Neural cell (in vitro differentiated cells): ENCODE data around the gene LRMDA. TPM values are rescaled to one million over a fixed set of nuclear protein-coding genes. Genes with fewer than 3 reads are reported as not detected.

ENCODE experiments used
- H2AFZ ChIP-seq: fragments of 200-600, 300-800 bp; sonication (generic), shearing (Covaris generic); 2 replicates; pipeline ENCODE4 v1.6.0; 2014; ENCODE audit warnings: low read depth, mild to moderate bottlenecking, antibody characterized with exemption, low read length, moderate library complexity
- H3F3A ChIP-seq: fragments of 200-600 bp; shearing (Covaris generic); 2 replicates; pipeline ENCODE4 v1.6.1; 2016; ENCODE audit warnings: mild to moderate bottlenecking, moderate library complexity, mixed read lengths, antibody characterized with exemption, low read length; ENCODE audit not compliant: insufficient read depth, poor library complexity, severe bottlenecking
- H3K27ac ChIP-seq: fragments of 200-600, 300-800 bp; sonication (generic), shearing (Covaris generic); 2 replicates; pipeline ENCODE4 v1.5.1; 2014; ENCODE audit warnings: mild to moderate bottlenecking, low read length, moderate library complexity
- H3K27me3 ChIP-seq: fragments of 300-800, 200-600 bp; sonication (generic), shearing (Covaris generic); 2 replicates; pipeline ENCODE4 v1.6.0; 2014; ENCODE audit warnings: mild to moderate bottlenecking, low read depth, low read length, moderate library complexity; ENCODE audit not compliant: insufficient read depth
- H3K36me3 ChIP-seq: fragments of 300-800, 200-600 bp; sonication (generic), shearing (Covaris generic); 2 replicates; pipeline ENCODE4 v1.5.1; 2014; ENCODE audit warnings: mild to moderate bottlenecking, antibody characterized with exemption, low read length, moderate library complexity; ENCODE audit not compliant: insufficient read depth
- H3K4me2 ChIP-seq: fragments of 300-800, 200-600 bp; sonication (generic), shearing (Covaris generic); 2 replicates; pipeline ENCODE4 v1.6.0; 2014; ENCODE audit warnings: mild to moderate bottlenecking, low read length
- H3K4me3 ChIP-seq: fragments of 300-800, 200-600 bp; sonication (generic), shearing (Covaris generic); 2 replicates; pipeline ENCODE4 v1.5.1; 2014; ENCODE audit warnings: mild to moderate bottlenecking, low read length, moderate library complexity
- H3K79me2 ChIP-seq: fragments of 200-600 bp; shearing (Covaris generic); replicated peaks from 2 replicates; pipeline ENCODE4 v1.6.0; 2014; ENCODE audit warnings: mild to moderate bottlenecking, low read length, moderate library complexity; ENCODE audit not compliant: insufficient read depth
- H3K9ac ChIP-seq: fragments of 300-800, 200-600 bp; sonication (generic), shearing (Covaris generic); 2 replicates; pipeline ENCODE4 v1.6.1; 2016; ENCODE audit warnings: mild to moderate bottlenecking, low read length, mixed read lengths
- H3K9me2 ChIP-seq: fragments of 200-600 bp; shearing (Covaris generic); 2 replicates; pipeline ENCODE4 v1.6.1; 2016; ENCODE audit warnings: mild to moderate bottlenecking, low read length, mixed read lengths; ENCODE audit not compliant: insufficient read depth
- H3K9me3 ChIP-seq: fragments of 200-600, 300-800 bp; sonication (generic), shearing (Covaris generic); 2 replicates; pipeline ENCODE4 v1.6.1; 2016; ENCODE audit warnings: mild to moderate bottlenecking, mixed run types, low read length, moderate library complexity, mixed read lengths
- H4K20me1 ChIP-seq: fragments of 200-600 bp; shearing (Covaris generic); 2 replicates; pipeline ENCODE4 v1.6.1; 2016; ENCODE audit warnings: mild to moderate bottlenecking, mixed run types; ENCODE audit not compliant: insufficient read depth
- EZH2 ChIP-seq: fragments of 200-600, 300-800 bp; shearing (Covaris generic), sonication (generic); IDR thresholded peaks from 2 replicates; pipeline ENCODE4 v1.6.1; 2014; ENCODE audit warnings: antibody characterized with exemption, low read length, borderline replicate concordance, mild to moderate bottlenecking; ENCODE audit not compliant: insufficient read depth, poor library complexity, severe bottlenecking
- POLR2AphosphoS5 ChIP-seq: IDR thresholded peaks from 2 replicates; pipeline ENCODE4 v1.6.1; 2012
- RAD21 ChIP-seq: fragments of 450-650 bp; conservative IDR thresholded peaks from 2 replicates; pipeline ENCODE4 v1.6.1; 2014; ENCODE audit warnings: antibody characterized with exemption, mild to moderate bottlenecking, moderate library complexity
- SMC3 ChIP-seq: fragments of 450-650 bp; conservative IDR thresholded peaks from 2 replicates; pipeline ENCODE4 v1.6.1; 2014; ENCODE audit warnings: antibody characterized with exemption, mild to moderate bottlenecking, moderate library complexity; ENCODE audit not compliant: poor library complexity
- TAF1 ChIP-seq: IDR thresholded peaks from 2 replicates; pipeline ENCODE4 v1.6.1; 2012; ENCODE audit warnings: low read depth
- polyA plus RNA-seq: library from polyadenylated mRNA; depleted of rRNA; stranded (reverse); fragments of >200 nt; gene quantifications from 2 replicates; pipeline ENCODE4 v1.2.3, GENCODE V29; 2014
- TF ChIP-seq, protein P1 (sequence below): fragments of 450-650 bp; IDR thresholded peaks from 2 replicates; pipeline ENCODE4 v1.5.1; 2014; ENCODE audit warnings: antibody characterized with exemption, mild to moderate bottlenecking, moderate library complexity; ENCODE audit not compliant: poor library complexity, severe bottlenecking
- TF ChIP-seq, protein P2 (sequence below): IDR thresholded peaks from 2 replicates; pipeline ENCODE4 v1.6.1; 2012; ENCODE audit warnings: borderline replicate concordance

LRMDA gene
- polyA plus RNA-seq, 1 donor from 2014 or later, result 5.6 TPM

DNA sequence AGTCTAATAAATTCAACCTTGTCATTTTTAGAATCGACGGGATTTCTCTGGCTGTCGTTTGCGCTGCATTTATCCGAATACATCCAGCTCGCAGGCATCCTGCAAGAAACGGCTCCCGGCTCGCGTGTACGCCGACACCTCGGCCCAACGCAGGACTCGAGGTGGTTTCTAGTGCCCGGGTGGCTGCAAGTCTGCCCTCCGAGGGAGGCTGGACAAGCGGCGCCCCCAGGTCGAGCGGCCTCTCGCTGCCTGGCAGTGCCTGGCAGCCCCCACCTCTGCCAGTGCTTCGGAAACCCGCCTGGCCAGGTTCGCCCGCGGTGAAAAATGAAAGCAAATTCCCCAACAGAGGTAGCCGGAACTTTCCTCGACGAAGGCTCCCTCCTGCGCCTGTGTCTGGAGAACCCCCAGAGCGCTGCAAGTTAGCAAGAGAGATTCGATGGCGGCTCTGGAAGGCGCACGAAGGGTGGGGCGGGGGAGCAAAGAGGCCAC, 24.2 kb upstream of the LRMDA start:
- peak overlapping the region; percentile 94 for H3K4me3 ChIP-seq
- H3K9ac ChIP-seq, result peak overlapping the region; percentile 100
- peak overlapping the region; percentile 90 for H3K4me2 ChIP-seq
- no peaks in the 10 kb centered on the region for H4K20me1 ChIP-seq
- H3K36me3 ChIP-seq, result no peaks in the 10 kb centered on the region
- H3K9me3 ChIP-seq, result no peaks in the 10 kb centered on the region
- peak overlapping the region; percentile 99 for H3K27ac ChIP-seq
- H2AFZ ChIP-seq, result no peak overlapping the region
- H3K79me2 ChIP-seq, result peaks cover 62% of the 10 kb centered on the region
- no peak for TF ChIP-seq TAF1
- TF ChIP-seq POLR2AphosphoS5, result peak; percentile 45
- no peaks in the 10 kb centered on the region for H3K9me2 ChIP-seq
- H3F3A ChIP-seq, result peaks cover 5% of the 10 kb centered on the region
- H3K27me3 ChIP-seq, result peaks cover 68% of the 10 kb centered on the region

DNA sequence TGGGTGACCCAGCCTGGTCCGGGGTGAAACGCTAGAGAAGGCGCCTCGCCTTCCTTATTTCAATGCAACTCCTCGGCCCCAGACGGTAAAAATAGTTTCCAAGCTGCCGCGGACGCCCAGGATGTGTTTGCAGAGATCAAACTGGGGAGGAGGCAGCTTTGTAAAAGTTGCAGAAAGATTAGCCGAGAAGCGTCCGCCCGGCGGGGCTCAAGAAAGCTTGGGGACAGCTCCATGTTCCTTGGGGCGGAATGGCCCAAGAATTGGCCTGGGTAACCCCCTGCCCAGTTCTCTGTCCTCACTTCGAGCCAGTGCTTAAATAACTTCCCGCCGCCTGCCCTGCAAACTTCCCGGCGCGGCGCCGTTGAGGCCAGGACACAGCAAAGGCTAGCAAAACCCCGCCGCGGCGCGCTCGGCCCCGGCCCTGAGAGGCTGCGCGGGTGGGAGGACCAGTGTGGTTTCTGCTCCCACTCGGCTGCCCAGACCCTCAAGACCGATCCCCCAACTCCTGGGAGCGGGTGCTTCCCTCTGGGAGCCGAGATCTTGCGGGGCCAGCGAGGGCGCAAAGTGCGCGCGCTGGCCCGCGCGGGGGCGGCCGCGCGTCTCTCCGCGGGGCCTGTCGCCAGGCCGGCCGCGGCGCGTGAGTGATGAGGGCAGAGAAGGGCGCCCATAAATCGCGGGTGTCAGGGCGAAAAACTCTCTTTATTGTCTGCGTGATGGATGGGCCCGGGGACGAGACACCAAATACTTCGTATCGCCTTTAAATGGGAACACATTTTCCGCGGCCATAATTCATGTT, 23.5 kb upstream of the LRMDA start:
- H3K27ac ChIP-seq, result peak overlapping the region; percentile 99
- no peaks in the 10 kb centered on the region for H4K20me1 ChIP-seq
- no peaks in the 10 kb centered on the region for H3K36me3 ChIP-seq
- H2AFZ ChIP-seq, result no peak overlapping the region
- H3K79me2 ChIP-seq, result peaks cover 62% of the 10 kb centered on the region
- peak overlapping the region; percentile 94 for H3K4me3 ChIP-seq
- H3K9ac ChIP-seq, result peak overlapping the region; percentile 100
- peaks cover 68% of the 10 kb centered on the region for H3K27me3 ChIP-seq
- H3K9me2 ChIP-seq, result no peaks in the 10 kb centered on the region
- TF ChIP-seq SMC3 (peak; percentile 30), RAD21 (peak; percentile 40), POLR2AphosphoS5 (peak; percentile 30)
- TF ChIP-seq, protein P1, sequence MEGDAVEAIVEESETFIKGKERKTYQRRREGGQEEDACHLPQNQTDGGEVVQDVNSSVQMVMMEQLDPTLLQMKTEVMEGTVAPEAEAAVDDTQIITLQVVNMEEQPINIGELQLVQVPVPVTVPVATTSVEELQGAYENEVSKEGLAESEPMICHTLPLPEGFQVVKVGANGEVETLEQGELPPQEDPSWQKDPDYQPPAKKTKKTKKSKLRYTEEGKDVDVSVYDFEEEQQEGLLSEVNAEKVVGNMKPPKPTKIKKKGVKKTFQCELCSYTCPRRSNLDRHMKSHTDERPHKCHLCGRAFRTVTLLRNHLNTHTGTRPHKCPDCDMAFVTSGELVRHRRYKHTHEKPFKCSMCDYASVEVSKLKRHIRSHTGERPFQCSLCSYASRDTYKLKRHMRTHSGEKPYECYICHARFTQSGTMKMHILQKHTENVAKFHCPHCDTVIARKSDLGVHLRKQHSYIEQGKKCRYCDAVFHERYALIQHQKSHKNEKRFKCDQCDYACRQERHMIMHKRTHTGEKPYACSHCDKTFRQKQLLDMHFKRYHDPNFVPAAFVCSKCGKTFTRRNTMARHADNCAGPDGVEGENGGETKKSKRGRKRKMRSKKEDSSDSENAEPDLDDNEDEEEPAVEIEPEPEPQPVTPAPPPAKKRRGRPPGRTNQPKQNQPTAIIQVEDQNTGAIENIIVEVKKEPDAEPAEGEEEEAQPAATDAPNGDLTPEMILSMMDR, result peak; percentile 29
- TF ChIP-seq, protein P2, sequence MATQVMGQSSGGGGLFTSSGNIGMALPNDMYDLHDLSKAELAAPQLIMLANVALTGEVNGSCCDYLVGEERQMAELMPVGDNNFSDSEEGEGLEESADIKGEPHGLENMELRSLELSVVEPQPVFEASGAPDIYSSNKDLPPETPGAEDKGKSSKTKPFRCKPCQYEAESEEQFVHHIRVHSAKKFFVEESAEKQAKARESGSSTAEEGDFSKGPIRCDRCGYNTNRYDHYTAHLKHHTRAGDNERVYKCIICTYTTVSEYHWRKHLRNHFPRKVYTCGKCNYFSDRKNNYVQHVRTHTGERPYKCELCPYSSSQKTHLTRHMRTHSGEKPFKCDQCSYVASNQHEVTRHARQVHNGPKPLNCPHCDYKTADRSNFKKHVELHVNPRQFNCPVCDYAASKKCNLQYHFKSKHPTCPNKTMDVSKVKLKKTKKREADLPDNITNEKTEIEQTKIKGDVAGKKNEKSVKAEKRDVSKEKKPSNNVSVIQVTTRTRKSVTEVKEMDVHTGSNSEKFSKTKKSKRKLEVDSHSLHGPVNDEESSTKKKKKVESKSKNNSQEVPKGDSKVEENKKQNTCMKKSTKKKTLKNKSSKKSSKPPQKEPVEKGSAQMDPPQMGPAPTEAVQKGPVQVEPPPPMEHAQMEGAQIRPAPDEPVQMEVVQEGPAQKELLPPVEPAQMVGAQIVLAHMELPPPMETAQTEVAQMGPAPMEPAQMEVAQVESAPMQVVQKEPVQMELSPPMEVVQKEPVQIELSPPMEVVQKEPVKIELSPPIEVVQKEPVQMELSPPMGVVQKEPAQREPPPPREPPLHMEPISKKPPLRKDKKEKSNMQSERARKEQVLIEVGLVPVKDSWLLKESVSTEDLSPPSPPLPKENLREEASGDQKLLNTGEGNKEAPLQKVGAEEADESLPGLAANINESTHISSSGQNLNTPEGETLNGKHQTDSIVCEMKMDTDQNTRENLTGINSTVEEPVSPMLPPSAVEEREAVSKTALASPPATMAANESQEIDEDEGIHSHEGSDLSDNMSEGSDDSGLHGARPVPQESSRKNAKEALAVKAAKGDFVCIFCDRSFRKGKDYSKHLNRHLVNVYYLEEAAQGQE, result no peak
- no peaks in the 10 kb centered on the region for H3K9me3 ChIP-seq
- H3F3A ChIP-seq, result peaks cover 4% of the 10 kb centered on the region
- peak overlapping the region; percentile 90 for H3K4me2 ChIP-seq

DNA sequence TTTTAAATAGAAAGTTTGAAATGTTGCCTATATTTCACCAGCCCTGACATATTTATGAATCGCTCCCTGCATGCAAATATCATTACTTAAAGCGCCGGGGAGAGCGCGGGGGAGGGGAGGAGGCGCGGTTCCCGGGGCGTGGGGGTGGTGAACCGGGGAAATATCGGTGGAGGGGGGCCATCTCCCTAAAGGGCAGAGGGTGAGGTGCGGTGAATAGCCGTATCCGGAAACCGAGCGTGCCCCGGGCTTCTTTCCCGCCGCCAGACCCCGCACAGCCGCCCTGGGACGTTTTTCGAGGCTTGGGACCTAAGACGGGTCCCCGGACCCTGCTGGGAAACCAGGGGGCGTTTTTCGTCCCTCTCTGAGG, 22.9 kb upstream of the LRMDA start:
- Histone ChIP-seq H3K9ac (peak overlapping the region; percentile 100), H3K27me3 (peaks cover 68% of the 10 kb centered on the region), H3K4me2 (peak overlapping the region; percentile 90), H3K9me2 (no peaks in the 10 kb centered on the region), H3K36me3 (no peaks in the 10 kb centered on the region), H4K20me1 (no peaks in the 10 kb centered on the region), H3K4me3 (peak overlapping the region; percentile 94), H2AFZ (no peak overlapping the region), H3F3A (no peaks in the 10 kb centered on the region), H3K9me3 (no peaks in the 10 kb centered on the region), H3K79me2 (peaks cover 62% of the 10 kb centered on the region), H3K27ac (peak overlapping the region; percentile 71)
- TF ChIP-seq POLR2AphosphoS5, result no peak
- no peak for TF ChIP-seq TAF1
- TF ChIP-seq, protein P2, result no peak
- no peak for TF ChIP-seq RAD21
- no peak for TF ChIP-seq EZH2
- TF ChIP-seq, protein P1, result no peak
- TF ChIP-seq SMC3, result no peak
